HuH-7.5 (cell line): ENCODE results near the gene DENND2A.
A peak's percentile ranks its signal among the peaks of the same experiment; 100 is the strongest.
"Not testable (repeated sequence)": the region's sequence is repeated elsewhere in the genome, so short reads cannot be mapped to it uniquely, and the experiment has no call there.

ENCODE experiments used
- DNase-seq: peaks from one replicate; pipeline ENCODE4 v3.0.0; 2011; ENCODE audit warnings: low spot score

Gene DENND2A

DNA sequence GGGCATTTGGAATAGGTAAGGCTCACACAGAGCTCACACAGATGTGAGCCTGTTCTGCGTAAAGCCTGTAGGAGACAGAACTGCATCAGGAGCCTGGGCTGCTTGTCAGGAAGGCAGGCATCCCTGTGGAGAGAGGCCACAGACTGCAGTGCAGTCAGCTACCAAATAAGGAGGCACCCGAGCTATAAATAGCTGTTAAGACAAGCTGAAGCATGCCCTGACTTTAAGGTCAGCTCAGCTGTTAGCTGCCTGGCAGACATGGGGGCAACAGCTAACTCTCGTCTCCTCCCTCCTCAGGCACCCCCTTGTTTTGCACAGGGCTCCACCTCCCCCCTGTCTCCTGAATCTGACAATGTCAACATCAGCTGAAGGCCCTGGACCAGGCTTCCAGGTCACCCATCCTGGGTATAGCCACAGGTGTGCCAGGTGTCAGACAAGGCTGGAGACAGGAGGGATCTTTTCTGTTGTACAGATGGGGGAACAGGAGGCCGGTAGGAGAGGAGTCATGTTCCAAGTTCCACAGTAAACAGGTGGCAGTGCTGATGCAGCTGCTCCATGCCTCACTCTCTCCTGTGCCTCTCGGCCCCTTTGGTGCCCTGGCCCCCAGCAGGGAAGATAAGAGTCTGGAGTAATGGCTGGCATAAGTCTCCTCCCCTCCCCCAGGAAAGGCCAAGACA, 133.7 kb downstream of the DENND2A start:
- no peak for DNase-seq

- DNase-seq: no peak
Measured at GRCh38 chr7:140501966-140502365, 138.6 kb downstream of the DENND2A start.

GRCh38 chr7:140497807-140498206, 142.8 kb downstream of the DENND2A start:
- not testable (repeated sequence) for DNase-seq

DNA sequence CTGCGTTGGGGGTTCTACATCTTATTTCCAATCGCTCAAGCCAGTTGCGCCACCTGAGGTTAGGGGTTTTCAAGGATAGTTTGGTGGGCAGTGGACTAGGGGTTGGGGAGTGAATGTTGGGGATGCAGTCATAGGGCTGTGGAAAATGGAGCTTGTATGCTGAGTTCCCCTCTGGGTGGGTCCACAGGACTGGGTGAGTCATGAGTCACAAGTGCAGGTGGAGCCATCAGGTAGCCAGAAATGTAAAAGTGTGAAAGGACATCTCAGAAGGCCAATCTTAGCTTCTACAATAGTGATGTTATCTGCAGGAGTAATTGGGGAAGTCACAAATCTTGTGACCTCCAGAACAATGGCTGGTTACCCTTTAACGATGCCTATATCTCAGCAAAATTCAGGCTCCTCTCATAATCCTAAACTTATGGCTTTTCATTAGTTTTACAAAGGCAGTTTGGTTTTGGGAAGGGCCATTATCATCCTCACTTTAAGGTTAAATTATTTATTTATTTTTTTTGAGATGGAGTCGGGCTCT, 143.3 kb downstream of the DENND2A start:
- DNase-seq: no peak

GRCh38 chr7:140495514-140496097, 145.0 kb downstream of the DENND2A start:
- no peak for DNase-seq

DNA sequence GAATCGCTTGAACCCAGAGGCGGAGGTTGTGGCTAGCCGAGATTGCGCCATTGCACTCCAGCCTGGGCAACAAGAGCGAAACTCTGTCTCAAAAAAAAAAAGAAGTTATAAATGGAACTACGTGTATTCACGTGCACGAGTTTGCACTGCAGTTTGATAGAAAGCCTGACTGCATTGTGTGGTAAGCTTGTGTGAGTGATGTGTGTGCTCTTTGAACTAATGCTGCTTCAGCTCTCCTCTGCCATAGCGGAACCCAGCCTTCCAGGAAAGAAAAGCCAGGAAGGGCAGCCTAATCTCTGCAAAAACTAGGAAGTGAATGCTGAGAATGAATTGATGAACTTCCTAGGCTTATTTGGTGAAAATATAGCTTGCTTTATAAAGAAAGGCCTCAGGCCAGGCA, 145.7 kb downstream of the DENND2A start:
- DNase-seq: no peak

- no peak for DNase-seq
Measured at GRCh38 chr7:140489026-140489359, 151.6 kb downstream of the DENND2A start.

DNA sequence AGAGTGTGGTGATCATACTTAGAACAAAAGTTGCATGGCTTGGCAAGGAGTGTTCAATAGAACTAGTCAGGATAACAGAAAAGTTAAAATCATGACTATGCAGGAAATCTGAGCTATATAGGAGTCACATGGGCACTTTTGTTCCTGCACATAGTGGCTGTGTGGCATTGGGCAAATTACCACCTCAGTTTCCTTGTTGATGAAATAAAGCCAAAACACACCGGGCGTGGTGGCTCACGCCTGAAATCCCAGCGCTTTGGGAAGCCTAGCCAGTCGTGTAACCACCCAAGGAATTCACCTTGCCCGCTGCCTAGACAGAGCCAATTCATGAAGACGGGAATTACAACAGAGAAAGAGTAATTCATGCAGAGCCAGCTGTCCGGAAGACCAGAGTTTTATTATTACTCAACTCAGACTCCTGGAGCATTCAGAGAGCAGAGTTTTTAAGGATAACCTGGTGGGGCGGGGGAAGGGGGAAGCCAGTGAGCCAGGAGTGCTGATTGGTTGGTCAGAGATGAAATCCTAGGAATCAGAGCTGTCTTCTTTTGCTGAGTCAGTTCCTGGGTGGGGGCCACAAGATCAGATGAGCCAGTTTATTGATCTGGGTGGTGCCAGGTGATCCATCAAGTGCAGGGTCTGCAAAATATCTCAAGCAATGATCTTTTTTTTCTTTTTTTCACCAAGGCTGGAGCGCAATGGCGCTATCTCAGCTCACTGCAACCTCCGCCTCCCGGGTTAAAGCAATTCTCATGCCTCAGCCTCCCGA, 154.9 kb downstream of the DENND2A start:
- DNase-seq: no peak

DNA sequence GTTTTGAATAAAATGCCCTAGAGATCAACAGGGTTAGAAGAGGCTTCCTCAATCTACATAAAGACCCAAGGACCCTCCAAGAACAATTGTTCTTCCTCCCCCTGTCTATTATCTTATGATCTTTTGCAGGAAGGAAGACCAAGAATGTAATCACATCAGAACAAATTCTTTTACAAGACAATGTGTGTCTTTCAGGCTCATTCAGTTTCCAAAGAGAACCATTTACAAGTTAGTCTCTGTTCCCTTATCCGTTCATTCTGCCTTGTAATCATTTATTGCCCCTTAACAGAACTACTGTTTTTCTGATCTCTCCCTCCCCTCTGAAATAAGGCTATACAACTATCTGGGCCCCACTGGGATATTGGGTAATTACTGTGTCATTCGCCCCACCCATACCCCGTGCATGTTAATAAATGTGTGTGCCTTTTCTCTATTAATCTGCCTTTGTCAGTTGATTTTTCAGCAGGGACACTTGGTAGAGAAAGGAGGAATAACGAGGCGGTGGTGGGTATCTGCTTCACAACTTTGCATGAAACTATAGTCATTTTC, 155.6 kb downstream of the DENND2A start:
- DNase-seq: no peak

DNA sequence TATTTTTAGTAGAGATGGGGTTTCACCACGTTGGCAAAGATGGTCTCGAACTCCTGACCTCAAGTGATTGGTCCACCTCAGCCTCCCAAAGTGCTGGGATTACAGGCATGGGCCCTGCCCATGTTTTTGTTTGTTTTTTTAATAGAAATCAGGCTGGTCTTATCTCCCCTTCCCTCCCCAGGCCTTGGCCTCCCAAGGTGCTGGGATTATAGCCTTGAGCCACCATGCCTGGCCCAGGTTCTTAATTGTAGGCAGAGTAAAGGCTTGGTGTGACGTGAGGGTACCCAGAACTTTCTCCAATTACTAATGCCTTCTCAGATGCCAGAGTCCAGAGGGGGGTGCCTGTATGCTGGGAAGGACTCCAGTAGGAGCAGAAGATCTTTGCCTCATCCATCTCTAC, 156.1 kb downstream of the DENND2A start:
- no peak for DNase-seq

DNA sequence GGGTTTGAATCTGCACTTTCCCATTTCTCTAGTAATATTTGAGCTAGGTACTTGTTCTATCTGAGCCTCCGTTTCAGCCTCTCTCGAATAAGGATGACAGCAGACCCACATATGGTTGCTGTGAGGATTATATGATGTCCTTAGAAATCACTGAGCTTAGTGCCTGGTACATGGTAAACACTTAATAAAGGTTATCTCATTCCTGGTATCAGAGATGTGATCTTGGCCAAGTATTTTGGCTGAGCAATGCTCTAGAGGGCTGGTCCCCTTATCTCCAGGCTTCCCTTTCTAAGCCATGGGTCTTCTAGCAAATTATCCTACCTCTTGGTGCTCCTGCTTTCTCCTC, 160.9 kb downstream of the DENND2A start:
- no peak for DNase-seq

DNA sequence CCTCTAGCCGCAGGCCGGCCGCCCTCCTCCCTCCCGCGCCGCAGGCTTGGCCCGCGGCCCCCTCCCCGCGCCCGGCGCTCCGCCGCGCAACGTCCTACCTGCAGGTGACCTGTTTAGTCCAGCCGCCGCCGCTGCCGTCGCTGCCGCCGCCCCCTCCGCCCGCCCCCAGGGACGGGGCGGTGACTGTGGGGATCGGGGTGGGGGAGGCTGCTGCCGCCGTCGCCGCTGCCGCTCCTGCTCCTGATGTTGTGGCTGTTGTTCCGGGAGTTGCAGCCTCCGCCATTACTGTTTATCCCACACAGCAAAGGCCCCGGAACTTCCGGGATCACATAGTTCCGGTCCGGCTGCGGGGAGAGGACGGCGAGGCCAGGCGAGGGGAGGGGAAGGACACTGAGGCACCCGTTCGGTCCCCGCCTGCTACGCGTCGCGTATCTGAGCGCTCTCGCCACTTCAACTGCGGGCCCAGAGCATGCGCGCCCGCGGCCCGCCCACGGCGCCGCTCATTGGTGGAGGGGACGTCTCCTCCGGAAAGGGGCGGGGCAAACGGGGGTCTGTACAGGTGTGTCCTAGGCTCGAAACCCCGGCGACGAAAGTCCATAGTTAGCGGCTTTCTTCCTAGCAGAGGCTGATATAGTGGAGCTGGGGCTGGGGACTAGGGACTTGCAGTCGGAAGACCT, 161.4 kb downstream of the DENND2A start, which contains the start of gene MKRN1:
MKRN1 (minus strand) TSS at position 444 of the 677 bp plus-strand sequence; CDS start at position 283, 161 bp downstream.
- DNase-seq: peak; percentile 90

DNA sequence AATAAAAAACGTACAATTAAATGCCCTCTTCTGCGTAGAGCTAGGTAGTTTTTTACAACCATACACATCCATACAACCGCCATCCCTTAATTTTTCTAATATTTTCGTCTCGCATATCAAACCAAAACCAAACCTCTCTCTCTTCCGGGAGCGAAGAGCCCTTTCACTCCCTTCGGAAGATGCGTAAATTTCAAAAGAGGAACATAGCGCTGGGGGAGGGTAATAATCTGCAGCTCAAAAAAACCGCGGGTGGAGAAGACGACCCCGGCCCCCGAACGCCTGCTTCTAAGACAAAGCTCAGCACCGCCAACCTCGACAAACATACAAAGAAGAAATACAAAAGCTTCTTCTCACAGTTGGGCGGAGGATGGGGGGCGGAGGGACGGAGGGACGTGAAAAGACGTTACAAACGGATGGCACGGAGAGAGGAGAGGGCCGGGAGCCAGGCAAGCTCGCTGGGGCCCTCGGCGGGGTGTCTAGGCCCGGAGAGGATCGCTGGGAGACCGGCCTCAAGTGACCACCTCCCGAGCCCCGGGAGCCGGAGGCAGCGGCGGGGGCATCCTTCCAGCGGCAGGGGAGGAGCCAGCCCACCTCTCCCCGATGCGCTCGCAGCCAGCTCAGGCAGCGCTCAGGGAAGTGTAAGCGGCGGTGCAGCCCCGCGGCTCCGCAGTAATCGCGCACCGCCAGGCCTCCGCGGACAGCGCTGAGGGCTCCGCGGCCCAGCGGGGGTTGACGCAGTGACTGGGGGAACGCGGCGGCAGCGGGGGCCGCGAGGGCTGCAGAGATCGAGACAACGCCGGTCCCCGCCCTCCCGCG, 162.2 kb downstream of the DENND2A start:
- peak; percentile 42 for DNase-seq

DNA sequence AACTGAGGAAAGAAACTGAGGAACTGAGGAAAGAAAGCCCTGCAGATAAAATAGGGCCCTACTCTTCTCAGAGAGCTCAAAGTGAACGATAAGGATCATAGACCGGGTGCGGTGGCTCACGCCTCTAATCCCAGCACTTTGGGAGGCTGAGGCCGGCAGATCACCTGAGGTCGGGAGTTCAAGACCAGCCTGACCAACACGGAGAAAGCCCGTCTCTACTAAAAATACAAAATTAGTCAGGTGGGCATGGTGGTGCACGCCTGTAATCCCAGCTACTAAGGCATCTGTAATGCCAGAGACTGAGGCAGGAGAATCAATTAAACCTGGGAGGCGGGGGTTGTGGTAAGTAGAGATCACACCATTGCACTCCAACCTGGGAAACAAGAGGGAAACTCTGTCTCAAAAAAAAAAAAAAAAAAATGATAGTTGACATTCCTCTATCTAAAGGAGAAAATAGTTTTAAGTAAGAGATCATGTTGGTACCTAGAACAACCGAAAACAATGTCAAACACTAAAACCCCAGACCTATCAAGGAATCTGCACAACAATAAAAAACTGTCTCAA, 163.8 kb downstream of the DENND2A start:
- no peak for DNase-seq

- DNase-seq: peak; percentile 51
Measured at GRCh38 chr7:140475747-140476333, 164.8 kb downstream of the DENND2A start.
